ENCODE data around the gene TBATA.

Gene TBATA

DNA sequence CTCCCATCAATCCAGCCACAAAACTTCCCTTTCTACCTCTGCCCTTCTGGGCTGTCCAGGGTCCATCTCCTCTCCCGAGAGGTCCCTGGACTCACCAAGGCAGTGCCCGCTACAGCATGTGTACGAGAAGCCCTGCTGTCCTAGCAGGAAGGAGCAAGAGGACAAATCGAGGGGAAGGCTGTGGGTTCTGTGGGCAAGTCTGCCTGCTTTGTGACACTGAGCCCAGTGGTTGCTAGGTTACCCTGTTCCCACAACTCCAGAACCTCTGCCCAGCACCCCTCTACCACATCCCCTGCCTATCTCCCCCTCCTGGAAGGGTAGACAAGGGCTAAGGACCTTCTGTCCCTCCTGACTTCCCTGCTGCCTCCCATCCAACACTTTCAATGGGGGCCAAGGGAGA is at the start of gene TBATA:
TSS of gene TBATA (minus strand) at position 188 of the 400 bp plus-strand sequence. CDS start 1,998 bp downstream, outside the sequence.
- DNase-seq: no peak

- no peak for DNase-seq
Measured at GRCh38 chr10:70834441-70835151, 49.4 kb upstream of the TBATA start.

DNA sequence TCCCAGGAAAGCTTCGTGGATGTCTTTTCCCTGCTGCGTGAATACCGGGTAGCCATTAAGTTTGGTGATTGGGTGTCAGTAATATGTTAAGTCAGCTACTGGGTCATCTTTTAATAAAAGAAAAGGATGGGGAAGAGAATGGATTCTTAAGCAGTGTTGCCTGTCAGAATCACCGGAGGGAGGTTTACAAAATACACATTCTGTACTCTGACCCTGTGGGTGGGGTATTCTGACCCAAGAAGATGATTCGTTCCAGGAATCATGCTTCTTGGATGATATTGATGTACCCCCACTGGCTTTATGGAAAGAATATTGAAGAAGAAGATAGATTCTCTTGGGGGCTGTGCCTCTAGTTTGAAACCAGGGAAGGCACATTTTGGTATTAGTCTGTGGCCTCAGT is 48.8 kb upstream of the TBATA start:
- no peak for DNase-seq

DNA sequence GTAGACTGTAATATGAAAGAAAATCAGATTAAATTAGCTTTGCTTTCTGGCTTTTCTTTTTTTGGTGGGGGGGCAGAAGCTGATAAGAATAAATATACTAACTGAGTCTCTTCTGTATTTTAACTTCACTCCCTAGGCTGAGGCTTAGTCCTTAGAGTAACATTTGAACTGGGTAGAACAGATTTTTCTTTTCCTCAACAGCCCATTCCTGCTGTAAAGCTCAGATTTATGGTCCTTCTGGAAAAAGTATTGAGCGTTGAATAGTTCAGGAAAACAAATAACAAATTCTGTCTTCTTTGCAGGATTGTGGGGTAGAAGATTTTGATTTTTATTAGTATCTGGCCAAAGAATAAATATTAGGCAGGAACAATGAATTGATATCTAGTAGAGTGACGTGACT is 48.4 kb upstream of the TBATA start:
- no peak for DNase-seq

- DNase-seq: no peak
Measured at GRCh38 chr10:70832852-70833528, 47.8 kb upstream of the TBATA start.

- no peak for DNase-seq
Measured at GRCh38 chr10:70832221-70832620, 47.0 kb upstream of the TBATA start.

- DNase-seq: no peak
Measured at GRCh38 chr10:70830164-70830563, 45.0 kb upstream of the TBATA start.

DNA sequence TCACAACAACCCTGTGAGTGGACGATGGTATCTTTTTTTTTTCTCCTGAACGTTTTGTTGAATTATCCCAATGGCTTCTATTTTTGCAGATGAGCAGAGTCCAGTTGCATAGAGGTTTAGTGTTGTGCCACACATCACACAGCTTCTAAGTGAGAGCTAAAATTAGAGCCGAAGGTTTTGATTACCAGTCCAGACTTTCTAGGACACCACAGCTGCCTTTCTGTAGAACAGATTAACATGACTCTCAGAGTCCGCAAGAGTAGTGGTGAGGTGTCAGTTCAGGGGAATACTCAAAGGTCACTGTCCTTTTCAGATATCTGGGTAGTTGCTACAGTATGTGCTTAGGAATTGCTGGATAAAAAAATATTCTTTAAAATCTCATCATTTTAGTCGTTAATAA is 44.4 kb upstream of the TBATA start:
- DNase-seq: no peak

DNA sequence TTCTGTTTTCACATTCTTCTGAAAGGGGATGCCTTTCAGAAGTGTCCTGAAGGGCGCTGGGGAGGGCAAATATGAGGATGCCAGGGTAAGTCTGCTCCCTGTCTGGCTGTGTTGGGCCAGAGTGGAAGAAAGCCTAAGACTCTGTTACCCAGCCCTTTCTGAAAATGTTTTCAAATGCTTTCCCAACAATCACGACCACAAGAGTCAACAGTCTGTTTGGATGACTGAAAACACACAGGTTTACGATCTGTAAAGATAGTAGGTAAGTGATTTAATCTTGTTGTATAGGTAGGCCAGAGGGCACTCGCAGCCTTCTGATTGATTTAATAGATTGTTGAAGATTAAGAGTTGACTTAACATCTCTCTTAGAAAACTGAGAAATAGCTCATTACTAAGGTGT is 43.7 kb upstream of the TBATA start:
- DNase-seq: no peak

- DNase-seq: no peak
Measured at GRCh38 chr10:70827086-70827757, 42.0 kb upstream of the TBATA start.

GRCh38 chr10:70822076-70822820 is 37.1 kb upstream of the TBATA start:
- DNase-seq: no peak

GRCh38 chr10:70820976-70821750 is 36.0 kb upstream of the TBATA start:
- no peak for DNase-seq

- no peak for DNase-seq
Measured at GRCh38 chr10:70816220-70816894, 31.2 kb upstream of the TBATA start.

DNA sequence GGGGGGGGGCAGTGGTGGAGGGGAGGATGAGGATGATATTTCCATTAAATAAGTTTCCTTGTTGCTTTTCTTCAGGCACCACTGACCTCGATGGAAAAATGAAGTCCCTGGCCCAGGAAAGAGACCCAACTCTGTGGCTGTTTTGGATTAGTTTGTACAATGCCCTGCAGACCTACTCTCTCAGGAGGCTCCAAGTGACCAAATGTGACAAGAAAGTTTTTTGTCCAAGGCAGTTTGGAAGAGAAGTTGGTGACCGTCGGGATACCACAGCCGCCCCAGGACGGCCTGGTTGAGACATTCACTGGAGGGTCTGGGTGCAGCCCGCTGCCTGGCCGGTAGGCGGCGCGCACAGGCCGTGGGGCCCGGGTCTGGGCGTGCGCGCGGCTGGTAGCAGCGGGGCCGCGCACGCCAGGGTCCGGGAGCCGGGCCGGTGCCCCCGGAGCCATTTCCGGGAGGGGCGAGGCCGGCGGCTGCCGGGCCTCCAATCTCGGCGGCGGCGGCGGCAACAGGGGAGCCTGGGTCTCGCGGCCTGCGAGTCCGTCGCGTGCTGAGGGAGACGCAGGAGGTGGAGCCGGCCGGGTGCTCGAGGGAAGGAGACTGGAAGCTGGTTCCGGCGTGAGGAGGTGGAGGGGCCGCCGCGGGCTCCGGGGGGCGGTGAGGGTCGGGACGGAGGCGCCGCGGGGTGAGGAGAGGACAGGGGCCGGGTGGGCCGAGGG is 30.5 kb upstream of the TBATA start, which contains the start of gene SGPL1:
TSS of gene SGPL1 (plus strand) at position 445 of the 716 bp plus-strand sequence. CDS start 906 bp downstream, outside the sequence.
- peak; percentile 77 for DNase-seq

GRCh38 chr10:70814126-70814525 is 28.9 kb upstream of the TBATA start:
- no peak for DNase-seq

- no peak for DNase-seq
Measured at GRCh38 chr10:70812814-70813213, 27.6 kb upstream of the TBATA start.

GRCh38 chr10:70811881-70812280 is 26.7 kb upstream of the TBATA start:
- DNase-seq: no peak

DNA sequence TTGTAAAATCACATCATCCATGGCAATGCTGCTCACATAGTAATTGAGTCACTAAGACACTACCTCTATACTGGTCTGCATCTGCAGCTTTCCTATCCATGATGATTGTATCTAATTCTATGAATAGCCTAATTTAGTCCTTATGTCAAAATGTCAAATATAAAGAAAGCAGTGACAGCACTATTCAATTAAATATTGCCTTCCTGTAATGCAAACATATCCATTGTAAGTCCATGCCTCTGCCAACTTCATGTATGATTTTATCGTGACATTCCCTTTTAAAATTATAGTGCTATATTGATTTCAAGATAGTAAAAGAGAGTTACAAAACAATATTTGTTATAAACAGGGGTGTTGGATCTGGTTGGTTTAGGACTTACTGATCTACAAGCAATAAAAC is 25.8 kb upstream of the TBATA start:
- no peak for DNase-seq

DNA sequence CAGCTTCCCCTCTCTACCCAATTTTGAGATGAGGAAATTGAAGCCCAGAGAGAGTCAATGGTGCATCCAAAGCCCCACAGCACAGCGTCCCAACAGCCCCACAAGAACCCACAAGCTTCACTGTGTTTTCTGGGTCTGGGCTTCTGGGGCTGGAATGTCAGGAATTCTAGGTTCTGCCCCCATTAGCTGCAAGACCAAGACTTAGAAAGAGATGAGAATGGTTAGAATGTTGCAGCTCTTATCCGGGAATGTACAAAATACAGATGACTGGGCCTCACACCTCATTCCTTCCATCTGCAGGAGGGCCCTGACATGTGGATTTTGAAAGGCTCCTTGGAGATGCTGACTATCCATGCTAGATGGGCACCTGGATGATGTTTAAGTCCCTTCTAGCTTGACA is 24.5 kb upstream of the TBATA start:
- DNase-seq: no peak

- no peak for DNase-seq
Measured at GRCh38 chr10:70809011-70809611, 23.9 kb upstream of the TBATA start.

DNA sequence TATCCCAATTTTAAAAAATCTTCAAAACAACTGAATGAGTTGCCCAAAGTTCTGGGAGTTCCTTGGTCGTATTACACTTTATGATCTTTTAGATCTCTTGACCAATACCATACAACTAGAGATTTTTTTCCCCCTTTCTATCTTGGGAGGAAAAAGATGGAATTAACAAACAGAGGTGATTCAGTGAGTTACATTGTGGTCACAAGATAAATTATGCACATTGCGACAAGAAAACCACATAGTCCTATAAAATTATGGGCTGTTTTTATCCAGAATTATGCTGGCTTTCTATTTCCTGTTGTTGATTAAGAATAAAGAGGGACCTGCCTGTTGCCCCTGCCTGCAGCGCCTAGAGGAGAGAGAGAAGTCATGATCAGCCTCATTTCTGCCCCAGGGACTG is 22.4 kb upstream of the TBATA start:
- DNase-seq: no peak

Data from activated CD4-positive, alpha-beta T cell treated with anti-CD3 and anti-CD28 coated beads for 1 hour (primary cell).